ENCODE data around the gene ZNF544.
A peak's percentile ranks its signal among the peaks of the same experiment; 100 is the strongest.
"Not testable (repeated sequence)": the region's sequence is repeated elsewhere in the genome, so short reads cannot be mapped to it uniquely, and the experiment has no call there.

ZNF544 gene

DNA sequence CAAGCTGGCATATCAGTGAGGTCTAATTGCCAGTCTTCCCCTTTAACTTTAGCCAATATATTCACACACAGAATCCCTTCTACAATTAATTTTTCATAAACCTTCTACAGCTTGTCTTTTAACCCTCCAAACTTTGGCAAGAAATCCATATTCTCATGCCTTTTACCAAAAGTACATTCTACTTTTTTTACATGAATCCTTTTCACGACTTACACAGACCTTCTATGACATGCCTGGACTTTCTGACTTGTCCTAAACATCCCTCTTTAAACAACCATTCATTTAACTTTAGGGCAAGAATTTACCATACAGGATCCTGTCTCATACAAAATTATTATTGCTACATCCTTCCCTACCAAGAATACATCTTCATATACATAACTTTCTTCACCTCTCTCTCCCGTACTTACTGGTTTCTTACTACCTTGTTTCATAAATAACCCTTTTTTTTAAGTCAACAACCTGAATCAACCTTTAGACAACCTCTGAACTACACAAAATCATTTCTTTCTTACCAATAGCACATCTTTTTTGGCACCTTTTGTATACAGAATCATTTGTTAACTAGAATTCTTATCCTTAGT, 23.5 kb downstream of the ZNF544 start:
- no peak for DNase-seq (ENCODE audit: low read depth)

DNA sequence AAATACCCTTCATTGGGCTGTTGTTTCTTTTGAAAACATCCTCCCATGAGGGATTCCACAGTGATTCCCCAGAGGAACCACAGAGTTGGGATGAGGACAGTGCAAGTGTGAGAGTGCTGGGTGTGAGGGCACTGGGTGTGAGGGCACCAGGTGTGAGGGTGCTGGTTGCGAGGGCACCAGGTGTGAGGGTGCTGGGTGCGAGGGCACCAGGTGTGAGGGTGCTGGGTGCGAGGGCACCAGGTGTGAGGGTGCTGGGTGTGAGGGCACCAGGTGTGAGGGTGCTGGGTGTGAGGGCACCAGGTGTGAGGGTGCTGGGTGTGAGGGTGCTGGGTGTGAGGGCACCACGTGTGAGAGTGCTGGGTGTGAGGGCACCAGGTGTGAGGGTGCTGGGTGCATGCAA, 29.5 kb downstream of the ZNF544 start:
- not testable (repeated sequence) for DNase-seq (ENCODE audit: low read depth)

DNA sequence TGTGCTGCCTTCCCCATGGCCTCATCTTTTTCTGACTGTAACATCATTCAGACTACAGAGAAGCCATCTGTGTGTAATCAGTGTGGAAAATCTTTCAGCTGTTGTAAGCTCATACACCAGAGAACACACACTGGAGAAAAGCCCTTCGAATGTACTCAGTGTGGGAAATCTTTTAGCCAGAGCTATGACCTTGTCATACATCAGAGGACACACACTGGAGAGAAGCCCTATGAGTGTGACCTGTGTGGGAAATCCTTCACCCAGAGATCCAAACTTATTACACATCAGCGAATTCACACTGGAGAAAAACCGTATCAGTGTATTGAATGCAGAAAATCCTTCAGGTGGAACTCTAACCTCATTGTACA, 32.9 kb downstream of the ZNF544 start:
- DNase-seq (ENCODE audit: low read depth), result no peak

DNA sequence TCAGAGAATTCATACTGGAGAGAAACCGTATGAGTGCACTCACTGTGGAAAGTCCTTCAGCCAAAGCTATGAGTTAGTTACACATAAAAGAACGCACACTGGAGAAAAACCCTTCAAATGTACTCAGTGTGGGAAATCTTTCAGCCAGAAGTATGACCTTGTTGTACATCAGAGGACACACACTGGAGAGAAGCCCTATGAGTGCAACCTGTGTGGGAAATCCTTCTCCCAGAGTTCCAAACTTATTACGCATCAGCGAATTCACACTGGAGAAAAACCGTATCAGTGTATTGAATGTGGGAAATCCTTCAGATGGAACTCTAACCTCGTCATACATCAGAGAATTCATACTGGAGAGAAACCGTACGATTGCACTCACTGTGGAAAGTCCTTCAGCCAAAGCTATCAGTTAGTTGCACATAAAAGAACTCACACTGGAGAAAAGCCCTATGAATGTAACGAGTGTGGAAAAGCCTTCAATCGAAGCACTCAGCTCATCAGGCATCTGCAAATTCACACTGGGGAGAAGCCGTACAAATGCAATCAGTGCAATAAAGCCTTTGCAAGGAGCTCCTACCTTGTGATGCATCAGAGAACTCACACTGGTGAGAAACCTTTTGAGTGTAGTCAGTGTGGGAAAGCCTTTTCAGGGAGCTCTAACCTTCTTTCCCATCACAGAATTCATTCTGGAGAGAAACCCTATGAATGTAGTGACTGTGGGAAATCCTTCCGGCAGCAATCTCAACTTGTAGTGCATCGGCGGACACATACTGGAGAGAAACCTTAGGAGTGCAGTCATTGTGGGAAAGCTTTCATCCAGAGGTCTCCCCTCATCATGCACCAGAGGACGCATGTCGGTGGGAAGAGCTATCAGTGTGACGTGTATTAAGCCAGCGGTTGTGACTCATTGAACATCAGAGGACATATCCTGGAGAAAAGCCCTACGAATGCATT, 33.5 kb downstream of the ZNF544 start:
- no peak for DNase-seq (ENCODE audit: low read depth)

DNA sequence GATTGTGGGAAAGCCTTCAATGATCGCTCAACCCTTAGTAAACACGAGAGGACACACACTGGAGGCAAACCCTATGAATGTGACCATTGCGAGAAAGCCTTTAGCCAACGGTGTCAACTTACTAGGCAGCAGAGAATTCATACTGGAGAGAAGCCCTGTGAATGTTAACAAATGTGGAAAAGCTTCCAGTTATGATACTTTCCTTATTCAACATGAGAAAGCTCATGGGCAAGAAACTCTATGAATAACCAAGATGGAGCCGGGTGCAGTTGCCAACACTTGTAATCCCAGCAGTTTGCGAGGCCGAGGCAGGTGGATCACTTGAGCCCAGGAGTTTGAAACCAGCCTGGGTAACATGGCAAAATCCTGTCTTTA, 34.2 kb downstream of the ZNF544 start:
- no peak for DNase-seq (ENCODE audit: low read depth)

DNA sequence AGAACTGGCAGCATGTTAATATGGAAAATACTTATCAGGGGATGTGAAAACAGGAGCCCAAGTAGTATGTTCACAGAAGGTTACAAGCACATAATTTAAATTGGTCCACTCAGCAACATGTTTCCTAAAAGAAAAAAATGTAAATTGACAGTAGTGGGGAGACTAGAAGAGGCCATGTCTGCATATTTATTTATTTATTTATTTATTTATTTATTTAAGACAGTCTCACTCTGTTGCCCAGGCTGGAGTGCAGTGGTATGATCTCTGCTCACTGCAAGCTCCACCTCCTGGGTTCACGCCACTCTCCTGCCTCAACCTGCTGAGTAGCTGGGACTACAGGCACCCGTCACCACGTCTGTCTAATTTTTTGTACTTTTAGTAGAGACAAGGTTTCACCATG, 36.4 kb downstream of the ZNF544 start:
- no peak for DNase-seq (ENCODE audit: low read depth)

DNA sequence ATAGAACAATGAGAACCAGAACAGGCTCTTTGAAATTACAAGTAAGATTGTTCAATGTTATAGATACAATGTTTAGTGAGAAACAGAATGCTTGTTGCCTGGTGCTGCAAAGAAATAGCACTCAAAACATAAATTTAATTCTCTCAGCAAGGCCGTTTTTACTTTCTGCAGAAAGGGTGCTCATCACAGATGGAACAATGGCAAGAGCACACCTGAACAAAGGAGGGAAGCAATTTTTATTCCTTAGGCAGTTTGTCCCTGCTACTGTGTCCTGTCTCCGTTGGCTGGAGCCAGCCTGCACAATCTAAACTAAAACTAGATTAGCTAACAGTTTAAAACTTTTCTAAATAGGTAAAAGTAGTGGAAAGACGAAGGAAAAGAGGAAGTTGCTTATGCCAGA, 39.6 kb downstream of the ZNF544 start:
- DNase-seq (ENCODE audit: low read depth), result no peak

DNA sequence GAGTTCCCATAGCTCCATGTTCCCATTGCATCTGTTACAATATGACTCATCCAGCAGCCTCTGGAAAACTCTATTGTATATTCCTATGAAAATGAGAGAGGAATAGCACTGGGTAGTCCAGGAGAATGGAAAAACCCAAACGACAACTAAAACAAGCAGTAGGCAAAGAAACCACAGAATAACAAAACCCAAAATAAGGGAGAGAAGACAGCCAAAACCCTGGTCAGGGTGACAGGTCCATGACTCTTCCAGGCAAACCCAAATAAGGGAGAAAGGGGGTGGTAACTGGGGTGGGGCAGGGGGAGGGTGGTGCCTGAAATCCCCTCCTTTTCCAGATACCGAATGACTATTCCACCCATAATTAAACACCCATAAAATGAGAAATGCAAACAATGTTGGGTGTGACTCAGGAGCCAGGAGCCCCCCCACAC, 46.1 kb downstream of the ZNF544 start:
- DNase-seq (ENCODE audit: low read depth), result no peak

DNA sequence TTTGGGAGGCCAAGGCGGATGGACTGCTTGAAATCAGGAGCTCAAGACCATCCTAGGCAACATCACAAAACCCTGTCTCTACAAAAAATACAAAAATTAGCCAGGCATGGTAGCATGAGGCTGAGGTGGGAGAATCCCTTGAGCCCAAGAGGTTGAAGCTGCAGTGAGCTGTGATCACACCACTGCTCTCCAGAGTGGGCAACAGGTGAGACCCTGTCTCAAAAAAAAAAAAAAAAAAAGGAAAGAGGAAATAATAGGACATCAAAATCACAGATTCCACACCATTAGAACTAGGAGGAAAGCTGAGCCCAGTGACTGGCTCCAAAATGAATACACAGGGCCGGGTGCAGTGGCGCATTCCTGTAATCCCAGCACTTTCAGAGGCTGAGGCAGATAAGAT, 46.9 kb downstream of the ZNF544 start:
- DNase-seq (ENCODE audit: low read depth), result no peak

DNA sequence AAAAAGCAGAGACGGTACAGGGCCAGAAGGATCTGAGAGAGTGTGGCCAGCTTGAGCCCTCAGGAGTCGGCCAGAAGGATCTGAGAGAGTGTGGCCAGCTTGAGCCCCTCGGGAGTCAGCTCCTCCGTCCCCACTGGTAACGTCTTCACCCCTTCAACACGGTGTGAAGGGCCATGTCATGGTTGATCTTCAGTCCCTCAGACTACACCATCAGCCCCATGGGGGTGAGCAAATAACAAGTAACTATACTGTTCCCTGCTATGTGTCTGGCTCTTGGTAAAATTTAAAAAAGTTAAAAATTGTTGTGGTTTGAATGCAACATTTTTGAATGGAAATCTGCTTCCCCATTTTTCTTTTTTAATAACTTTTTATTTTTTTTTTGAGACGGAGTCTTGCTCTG, 48.5 kb downstream of the ZNF544 start:
- DNase-seq (ENCODE audit: low read depth), result no peak

DNA sequence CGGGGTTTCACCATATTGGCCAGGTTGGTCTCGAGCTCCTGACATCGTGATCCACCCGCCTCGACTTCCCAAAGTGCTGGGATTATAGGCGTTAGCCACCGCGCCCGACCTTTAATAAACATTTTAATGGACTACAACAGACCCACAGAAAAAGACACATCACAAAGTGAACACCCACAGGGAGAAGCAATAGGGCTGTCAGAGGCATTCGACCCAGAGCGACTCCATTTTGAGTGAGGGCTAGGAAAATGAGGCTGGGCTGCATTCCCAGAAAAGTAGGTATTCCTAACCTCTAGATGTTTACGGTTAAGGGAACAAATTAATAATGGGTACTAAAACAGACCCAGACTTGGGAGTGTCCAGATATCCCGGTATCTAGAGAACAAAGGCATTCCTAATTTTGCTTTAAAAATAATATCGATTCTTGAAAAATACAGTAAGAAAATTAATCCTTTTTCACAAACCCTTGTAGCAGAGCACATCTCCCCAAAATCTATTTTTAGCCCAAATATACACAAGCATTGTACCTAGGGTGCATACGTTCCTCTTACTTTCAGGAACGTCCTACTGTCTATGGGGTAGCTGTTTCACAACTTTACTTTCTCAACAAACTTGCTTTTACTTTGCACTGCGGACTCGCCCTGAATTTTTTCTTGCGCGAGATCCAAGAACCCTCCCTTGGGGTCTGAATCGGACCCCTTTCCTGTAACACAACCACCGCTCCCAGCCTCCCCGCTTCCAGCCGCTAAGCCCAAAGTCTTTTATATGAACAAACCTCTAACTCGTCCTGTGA, 49.2 kb downstream of the ZNF544 start:
- no peak for DNase-seq (ENCODE audit: low read depth)

DNA sequence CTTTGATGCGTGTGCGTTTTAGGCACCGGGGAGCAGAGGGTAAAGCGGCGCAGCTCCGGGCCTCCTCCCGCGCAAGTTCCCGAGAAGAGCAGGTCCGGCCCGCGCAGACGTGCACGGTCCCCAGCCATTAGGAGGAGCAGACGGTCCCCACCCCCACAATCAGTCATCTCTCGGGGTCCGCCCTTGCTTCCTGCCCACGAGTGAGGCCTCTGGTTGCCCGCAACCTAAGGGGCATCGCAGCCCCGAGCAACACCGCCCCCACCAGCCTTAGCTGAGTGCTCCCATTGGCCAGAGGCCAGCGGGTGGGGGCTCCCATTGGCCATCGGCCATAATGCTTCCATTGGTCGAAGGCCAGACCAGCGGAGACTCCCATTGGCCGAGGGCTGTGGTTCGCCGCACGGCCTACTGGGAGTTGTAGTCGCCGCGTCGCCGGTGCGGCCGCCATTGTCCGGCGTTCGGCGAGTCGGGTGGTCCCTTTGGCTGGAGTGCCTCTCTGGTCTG, 49.9 kb downstream of the ZNF544 start, which contains the start of gene ZNF8:
TSS of gene ZNF8 (plus strand) at position 415 of the 501 bp plus-strand sequence. CDS start 127 bp downstream, outside the sequence.
- peak; percentile 92 for DNase-seq (ENCODE audit: low read depth)

DNA sequence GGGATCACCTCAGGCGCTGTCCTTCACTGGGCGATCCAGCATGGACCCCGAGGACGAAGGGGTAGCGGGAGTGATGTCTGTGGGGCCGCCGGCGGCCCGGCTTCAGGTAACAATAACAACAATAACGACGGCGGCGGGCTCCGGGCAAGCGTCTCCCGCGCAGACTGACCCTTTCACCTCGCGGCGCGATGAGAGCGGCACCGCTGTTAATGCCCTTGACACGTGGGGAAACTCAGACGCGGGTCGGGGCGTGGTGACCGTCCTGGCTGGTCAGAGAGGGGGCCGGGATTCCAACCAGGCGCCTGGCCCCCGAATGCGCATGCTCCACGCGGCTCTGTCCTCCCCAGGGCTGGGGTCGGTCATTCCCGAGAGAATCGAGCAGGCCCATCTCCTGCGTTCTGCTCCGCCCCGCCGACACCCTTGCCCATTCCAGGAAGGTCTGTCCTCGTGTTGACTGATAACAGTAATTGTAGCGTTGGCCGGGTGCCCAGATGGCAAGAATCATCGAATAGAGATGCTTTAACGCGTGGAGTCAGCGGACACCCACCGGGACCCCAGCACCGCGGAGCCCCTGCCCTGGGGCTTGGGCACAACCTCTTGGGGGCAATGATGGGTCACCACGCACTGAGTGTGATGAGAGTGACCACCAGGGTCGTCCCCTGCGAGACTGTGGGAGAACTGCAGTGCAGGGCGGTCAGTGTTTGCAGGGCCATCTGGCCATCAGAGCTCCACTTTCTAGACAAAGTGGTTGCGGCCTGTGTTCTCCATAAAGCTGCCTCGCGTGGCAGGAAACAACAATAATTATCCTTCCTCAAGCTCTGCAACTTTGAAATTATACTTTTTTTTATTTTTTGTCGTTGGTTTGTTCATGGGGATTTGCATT, 50.6 kb downstream of the ZNF544 start:
- DNase-seq (ENCODE audit: low read depth), result peak; percentile 11

DNA sequence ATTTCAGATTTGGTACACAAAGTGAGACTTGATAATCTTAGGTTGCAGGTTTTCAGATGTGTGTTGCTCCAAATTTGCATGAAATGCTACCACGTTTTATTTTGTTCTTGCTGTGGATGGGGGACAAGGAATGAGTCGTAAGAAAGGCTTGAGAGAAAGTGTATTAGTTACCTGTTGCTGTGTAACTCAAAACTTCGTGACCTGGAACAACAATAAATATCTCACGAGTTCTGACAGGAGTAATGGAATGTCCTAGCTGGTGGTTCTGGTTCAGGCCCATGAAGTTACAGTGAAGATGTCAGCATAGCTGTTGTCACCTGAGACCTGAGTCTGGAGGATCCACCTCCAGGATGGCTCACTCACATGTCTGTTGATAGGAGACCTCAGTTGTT, 51.2 kb downstream of the ZNF544 start:
- no peak for DNase-seq (ENCODE audit: low read depth)

DNA sequence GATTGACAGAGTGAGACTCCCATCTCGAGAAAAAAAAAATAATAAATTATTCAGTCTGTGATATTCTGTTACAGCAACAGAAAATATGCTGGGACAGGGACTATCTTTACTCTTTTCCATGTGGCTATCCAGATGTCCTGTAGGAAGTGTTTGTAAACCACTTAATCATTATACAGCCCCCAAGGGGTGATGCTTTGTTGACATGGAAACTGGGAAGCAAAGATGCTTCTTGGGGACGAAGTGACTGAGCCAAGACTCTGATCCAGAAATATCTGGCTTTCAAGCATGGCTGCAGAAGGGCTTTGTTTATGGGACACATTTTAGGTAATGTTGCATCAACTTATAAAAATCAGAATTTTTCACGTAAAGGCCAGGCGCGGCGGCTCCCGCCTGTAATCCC, 55.5 kb downstream of the ZNF544 start:
- DNase-seq (ENCODE audit: low read depth), result no peak

DNA sequence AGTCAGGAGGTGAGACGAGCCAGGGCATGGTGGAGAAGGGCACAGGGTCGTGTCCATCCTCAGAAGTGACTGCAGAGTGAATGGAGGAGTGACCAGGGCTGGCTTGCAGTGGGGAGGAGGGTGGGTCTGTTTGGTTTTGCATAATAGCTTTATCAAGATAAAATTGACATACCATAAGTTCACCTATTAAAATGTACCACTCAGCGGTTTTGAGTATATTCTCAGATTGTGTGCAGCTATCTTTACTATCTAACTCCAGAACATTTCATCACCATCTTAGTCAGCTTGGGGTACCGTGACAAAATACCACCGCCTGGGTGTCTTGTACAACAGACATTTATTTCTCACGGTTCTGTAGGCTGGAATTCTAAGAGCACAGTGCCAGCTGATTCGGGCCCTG, 63.2 kb downstream of the ZNF544 start:
- no peak for DNase-seq (ENCODE audit: low read depth)

DNA sequence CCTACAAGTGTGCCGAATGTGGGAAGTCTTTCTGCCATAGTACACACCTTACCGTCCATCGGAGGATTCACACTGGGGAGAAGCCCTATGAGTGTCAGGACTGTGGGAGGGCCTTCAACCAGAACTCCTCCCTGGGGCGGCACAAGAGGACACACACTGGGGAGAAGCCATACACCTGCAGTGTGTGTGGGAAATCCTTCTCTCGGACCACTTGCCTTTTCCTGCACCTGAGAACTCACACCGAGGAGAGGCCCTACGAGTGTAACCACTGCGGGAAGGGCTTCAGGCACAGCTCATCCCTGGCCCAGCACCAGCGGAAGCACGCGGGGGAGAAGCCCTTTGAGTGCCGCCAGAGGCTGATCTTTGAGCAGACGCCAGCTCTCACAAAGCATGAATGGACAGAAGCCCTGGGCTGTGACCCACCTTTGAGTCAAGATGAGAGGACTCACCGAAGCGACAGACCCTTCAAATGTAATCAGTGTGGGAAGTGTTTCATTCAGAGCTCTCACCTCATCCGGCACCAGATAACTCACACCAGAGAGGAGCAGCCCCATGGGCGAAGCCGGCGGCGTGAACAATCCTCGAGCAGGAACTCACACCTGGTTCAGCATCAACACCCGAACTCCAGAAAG, 66.1 kb downstream of the ZNF544 start:
- DNase-seq (ENCODE audit: low read depth), result no peak

DNA sequence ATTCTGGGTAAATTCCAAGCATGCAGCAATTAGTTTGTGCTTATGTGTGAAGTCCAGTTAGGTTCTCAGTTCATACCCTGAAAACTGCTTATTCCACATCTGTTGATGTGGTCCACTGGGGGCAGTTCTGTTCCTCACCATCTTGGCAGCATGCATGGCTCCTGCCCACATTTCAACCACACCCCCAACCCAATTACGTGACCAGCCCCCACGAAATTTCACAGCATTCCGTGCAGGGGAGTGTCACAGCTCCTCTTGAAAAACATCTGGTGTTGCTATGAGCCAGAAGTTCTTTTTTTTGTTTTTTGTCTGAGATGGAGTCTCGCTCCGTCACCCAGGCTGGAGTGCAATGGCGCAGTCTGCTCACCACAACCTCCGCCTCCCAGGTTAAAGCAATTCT, 67.4 kb downstream of the ZNF544 start:
- no peak for DNase-seq (ENCODE audit: low read depth)

DNA sequence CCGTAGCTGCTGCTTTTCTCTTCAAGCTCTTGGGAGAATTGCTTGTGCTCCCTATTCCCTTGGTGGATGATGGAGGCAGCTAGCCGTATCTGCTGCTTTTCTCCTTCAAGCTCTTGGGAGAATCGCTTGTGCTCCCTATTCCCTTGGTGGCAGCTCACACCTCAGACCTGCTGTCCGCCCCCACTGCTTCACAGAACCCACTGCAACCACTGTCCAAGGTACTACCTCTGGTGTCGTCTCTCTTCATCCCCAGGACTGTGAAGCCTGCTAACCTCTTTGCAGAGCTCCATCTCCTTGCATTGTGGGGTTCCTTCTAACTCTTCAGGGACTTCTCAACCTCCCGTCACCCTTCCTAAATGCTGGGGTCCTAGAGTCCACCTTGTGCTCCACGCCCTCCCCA, 71.9 kb downstream of the ZNF544 start:
- DNase-seq (ENCODE audit: low read depth), result no peak

DNA sequence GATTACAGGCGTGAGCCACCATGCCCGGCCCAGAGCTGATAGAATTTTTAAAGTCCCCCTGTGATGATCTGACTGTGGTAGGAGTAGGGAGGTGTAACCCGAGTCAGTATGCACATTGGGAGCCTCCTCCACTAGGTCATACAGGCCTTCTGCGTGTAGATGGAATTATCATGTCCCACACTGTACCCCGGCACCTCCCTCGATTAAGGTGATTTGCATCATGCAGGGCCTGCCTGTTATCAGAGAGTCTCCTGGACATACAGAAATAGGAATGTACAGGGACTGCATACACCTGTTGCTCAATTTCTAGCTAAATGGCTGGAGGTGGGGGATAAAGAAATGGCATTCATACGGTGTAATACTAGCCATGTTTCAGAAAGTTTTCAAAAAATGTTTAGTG, 75.5 kb downstream of the ZNF544 start:
- DNase-seq (ENCODE audit: low read depth), result no peak

DNA sequence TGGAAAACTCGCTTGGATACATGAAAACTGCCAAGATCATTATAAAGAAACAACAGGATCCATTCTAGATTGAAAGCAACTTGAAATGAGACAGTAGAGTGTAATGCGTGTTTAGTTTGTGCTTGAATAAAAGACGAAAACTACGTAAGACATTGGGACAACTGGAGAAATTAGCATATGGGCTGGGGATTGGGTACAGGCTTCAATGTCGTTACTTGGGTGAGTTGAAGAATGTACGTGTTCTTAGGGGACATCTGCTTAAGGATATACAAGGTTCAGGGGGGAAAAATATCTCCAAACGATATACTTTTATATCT, 76.0 kb downstream of the ZNF544 start:
- no peak for DNase-seq (ENCODE audit: low read depth)

Measured in T follicular helper cell (primary cell).